Esophagus (tissue), 2 donors: Measurements from ENCODE around the gene STX12. TPM values are rescaled to one million over a fixed set of nuclear protein-coding genes. Genes with fewer than 3 reads are reported as not detected.
"Not testable (repeated sequence)": the region's sequence is repeated elsewhere in the genome, so short reads cannot be mapped to it uniquely, and the experiment has no call there.

ENCODE experiments used
- H3K27ac ChIP-seq, 2 donors: one replicate each; pipeline ENCODE4 v1.5.1; 2013; ENCODE audit warnings: low read depth in 2 of 2, mild to moderate bottlenecking in 2 of 2, inconsistent platforms in 1 of 2, low read length in 1 of 2, moderate library complexity in 1 of 2
- H3K27me3 ChIP-seq, 2 donors: one replicate each; pipeline ENCODE4 v1.6.1; 2013; ENCODE audit warnings: low read length in 2 of 2, control low read depth in 1 of 2, mild to moderate bottlenecking in 1 of 2; ENCODE audit not compliant: insufficient read depth in 2 of 2, control insufficient read depth in 1 of 2
- H3K36me3 ChIP-seq, 2 donors: one replicate each; pipeline ENCODE4 v1.6.1; 2013; ENCODE audit warnings: low read length in 1 of 2; ENCODE audit not compliant: control insufficient read depth in 2 of 2, insufficient read depth in 2 of 2
- H3K4me1 ChIP-seq, 2 donors: one replicate each; pipeline ENCODE4 v1.6.1; 2013; ENCODE audit warnings: low read length in 1 of 2; ENCODE audit not compliant: control insufficient read depth in 2 of 2, insufficient read depth in 2 of 2
- H3K4me3 ChIP-seq, 2 donors: one replicate each; pipeline ENCODE4 v1.5.1; 2013; ENCODE audit warnings: low read length in 2 of 2, mild to moderate bottlenecking in 2 of 2, low read depth in 1 of 2, moderate library complexity in 1 of 2
- H3K9me3 ChIP-seq, 2 donors: one replicate each; pipeline ENCODE4 v1.6.1; 2013; ENCODE audit warnings: mild to moderate bottlenecking in 2 of 2, low read depth in 1 of 2, low read length in 1 of 2, moderate library complexity in 1 of 2; ENCODE audit not compliant: control insufficient read depth in 2 of 2, insufficient read depth in 1 of 2
- WGBS, 2 donors: extraction: QIAGEN DNeasy Blood & Tissue Kit; methylation state at CpG; one replicate each; pipeline ENCODE4 v1.1.7; 2013; 5-methylcytosine and 5-hydroxymethylcytosine counted together
- polyA plus RNA-seq, 2 donors: library from polyadenylated mRNA; stranded (reverse); fragments of 200-250 nt; gene quantifications; one replicate each; pipeline ENCODE4 v1.2.3, GENCODE V29; 2013
- donor health status: healthy with polysubstance abuse.
- donor health status: Bipolar disorder and iron deficiency.

The STX12 gene
- polyA plus RNA-seq, 2 donors, result 23.7 to 27.5 TPM

DNA sequence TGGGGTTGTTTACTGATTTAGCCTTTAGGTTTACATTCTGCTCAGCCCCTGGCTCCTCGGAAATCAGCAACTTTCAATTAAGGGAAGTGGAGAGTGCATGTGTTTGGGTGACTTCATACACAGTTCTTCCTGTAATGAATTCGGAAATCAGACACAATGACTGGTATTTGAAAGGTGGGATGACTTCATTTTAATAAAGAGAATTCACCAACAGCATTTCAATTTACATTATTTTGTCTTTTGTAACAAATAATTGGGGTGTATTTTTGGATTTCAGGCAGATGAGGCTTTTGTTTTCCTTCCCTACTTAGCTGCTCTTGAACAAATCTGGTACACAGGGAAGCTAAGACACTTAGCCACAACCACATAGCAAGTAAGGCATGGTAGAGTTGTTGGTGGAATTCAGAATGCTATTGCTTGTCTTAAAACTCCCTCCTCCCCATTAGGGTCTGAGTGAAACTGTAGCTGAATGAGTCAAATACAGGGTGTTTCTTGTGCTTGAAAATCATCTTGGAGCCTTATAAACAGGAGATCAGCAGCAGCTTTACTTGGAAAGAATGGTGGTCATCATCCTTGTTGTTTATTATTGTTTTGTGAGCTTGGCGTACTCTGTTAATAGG is 917 bp downstream of the STX12 start:
- Histone ChIP-seq H3K4me3 (peak overlapping the region; percentile 82 to 93), H3K9me3 (no peaks in the 10 kb centered on the region), H3K27ac (peak overlapping the region; percentile 95 to 98), H3K27me3 (no peaks in the 10 kb centered on the region), H3K4me1 (no peaks in the 10 kb centered on the region), H3K36me3 (no peaks in the 10 kb centered on the region)
- 22 to 28% methylated on average over 3 of the region's 3 CpGs for WGBS, 2 donors

DNA sequence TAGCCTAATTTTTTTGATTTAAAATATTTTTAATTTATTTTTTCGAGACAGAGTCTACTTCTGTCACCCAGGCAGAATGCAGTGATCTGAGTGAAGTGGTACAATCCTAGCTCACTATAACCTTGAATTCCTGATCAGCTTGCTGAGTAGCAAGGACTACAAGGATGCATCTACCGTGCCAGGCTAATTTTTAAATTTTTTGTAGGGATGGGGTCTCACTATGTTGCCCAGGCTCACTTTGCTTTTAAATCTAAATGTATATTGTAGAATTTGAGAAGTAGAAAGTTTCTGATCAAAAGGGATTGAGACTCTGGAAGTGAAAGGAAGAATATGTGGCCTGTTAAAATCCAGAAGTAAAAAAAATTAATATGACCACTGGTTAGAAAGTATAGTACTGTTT is 1.6 kb downstream of the STX12 start:
- no peaks in the 10 kb centered on the region for H3K36me3 ChIP-seq
- no peak overlapping the region for H3K27ac ChIP-seq
- H3K4me3 ChIP-seq, result peak overlapping the region in 1 of 2 donors; percentile 82
- no peaks in the 10 kb centered on the region for H3K27me3 ChIP-seq
- H3K4me1 ChIP-seq, result no peaks in the 10 kb centered on the region
- H3K9me3 ChIP-seq, result no peaks in the 10 kb centered on the region
- WGBS, 2 donors, result 83 to 87% methylated on average over 2 of the region's 2 CpGs

DNA sequence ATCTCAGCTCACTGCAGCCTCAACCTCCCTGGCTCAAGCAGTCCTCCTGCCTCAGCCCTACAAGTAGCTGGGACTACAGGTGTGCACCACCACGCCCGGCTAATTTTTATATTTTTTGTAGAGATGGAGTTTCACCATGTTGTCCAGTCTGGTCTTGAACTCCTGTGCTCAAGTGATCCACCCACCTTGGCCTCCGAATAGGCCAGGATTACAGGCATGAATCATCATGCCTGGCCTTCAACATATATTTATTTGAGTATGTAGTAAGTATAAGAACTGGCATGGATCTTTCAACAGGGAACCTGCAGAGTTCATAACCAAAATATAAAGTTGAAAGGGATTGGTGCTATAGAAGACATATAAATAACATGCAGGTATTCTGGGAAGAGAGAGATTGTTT is 2.3 kb downstream of the STX12 start:
- not testable (repeated sequence) for H3K36me3 ChIP-seq, H3K27ac ChIP-seq, H3K27me3 ChIP-seq, H3K9me3 ChIP-seq, H3K4me3 ChIP-seq, H3K4me1 ChIP-seq
- WGBS, 2 donors, result 51% methylated on average over 3 of the region's 3 CpGs

DNA sequence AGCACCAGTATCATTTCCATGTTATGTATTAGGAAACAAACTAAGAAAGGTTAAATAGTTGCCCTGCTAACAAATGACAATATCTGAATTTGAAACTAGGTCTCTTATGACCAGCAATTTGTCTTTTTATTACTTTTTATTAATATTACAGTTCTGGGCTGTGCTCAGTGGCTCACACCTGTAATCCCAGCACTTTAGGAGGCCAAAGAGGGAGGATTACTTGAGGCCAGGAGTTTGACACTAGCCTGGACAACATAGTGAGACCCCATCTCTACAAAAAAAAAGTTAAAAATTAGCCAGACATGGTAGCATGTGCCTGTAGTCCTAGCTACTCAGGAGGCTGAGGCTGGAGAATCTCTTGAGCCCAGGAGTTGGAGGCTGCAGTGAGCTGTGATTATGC is 3.3 kb downstream of the STX12 start:
- not testable (repeated sequence) for H3K4me3 ChIP-seq, H3K27me3 ChIP-seq, H3K36me3 ChIP-seq, H3K4me1 ChIP-seq, H3K27ac ChIP-seq, H3K9me3 ChIP-seq

DNA sequence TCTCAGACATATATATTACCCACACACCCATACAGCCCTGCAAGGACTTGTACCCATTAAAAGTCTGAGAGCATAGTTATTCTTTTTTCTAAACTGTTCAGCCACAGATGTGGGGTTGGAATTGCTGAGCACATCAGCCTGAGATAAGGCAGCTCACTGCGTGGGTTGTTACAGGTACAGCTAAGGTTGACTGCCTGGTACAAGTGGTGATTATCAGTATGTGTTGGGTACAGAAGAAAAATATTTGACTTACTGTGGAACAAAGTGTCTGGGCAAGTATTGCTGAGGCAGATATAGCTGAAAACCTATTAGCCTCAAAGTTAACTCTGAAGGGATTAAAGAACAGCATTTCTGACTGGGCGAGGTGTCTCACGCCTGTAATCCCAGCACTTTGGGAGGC is 5.0 kb downstream of the STX12 start:
- no peaks in the 10 kb centered on the region for H3K27me3 ChIP-seq
- H3K4me3 ChIP-seq, result no peak overlapping the region
- H3K27ac ChIP-seq, result no peak overlapping the region
- H3K9me3 ChIP-seq, result no peaks in the 10 kb centered on the region
- peaks cover 0 to 1% of the 10 kb centered on the region in 2 donors for H3K4me1 ChIP-seq
- no peaks in the 10 kb centered on the region for H3K36me3 ChIP-seq
- WGBS, 2 donors, result 81 to 82% methylated on average over 3 of the region's 3 CpGs

DNA sequence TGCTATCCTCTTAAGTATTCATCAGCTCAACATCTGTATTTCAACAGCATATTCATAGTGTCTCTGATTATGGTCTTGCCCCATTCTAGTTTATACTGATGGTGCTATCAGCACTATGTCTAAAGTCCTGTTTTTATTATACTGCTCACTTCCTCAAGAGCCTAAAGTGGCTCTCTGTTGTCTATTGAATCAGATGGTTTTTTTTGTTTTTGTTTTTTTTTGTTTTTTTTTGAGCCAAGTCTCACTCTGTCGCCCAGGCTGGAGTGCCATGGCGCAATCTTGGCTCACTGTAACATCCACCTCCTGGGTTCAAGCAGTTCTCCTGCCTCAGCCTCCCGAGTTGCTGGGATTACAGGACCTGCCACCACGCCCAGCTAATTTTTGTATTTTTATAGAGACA is 6.1 kb downstream of the STX12 start:
- H3K27ac ChIP-seq, result no peak overlapping the region
- no peaks in the 10 kb centered on the region for H3K9me3 ChIP-seq
- H3K4me1 ChIP-seq, result peaks cover 0 to 1% of the 10 kb centered on the region in 2 donors
- H3K4me3 ChIP-seq, result no peak overlapping the region
- H3K36me3 ChIP-seq, result no peaks in the 10 kb centered on the region
- no peaks in the 10 kb centered on the region for H3K27me3 ChIP-seq
- 85 to 86% methylated on average over 4 of the region's 4 CpGs for WGBS, 2 donors

DNA sequence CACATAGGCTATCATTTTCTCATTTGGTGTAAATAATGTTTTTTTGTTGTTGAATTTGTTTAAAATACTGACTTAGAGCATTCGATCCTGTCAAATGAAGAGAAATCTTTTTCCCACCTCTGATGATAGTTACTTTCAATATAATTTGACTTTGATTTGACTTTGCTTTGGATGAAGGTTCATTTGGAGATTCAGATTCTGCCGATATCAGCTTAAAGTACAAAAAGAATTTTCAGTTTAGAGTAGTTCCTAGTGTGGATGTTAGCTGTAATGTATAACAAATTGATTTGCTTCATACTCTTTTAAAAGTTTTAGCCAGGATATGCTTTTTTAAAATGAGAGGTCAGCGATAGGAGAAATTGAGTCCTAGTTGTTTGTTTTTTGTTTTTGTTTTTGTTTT is 9.9 kb downstream of the STX12 start:
- Histone ChIP-seq H3K27ac (peak overlapping the region in 1 of 2 donors; percentile 11), H3K4me3 (no peak overlapping the region), H3K36me3 (no peaks in the 10 kb centered on the region), H3K27me3 (no peaks in the 10 kb centered on the region), H3K9me3 (no peaks in the 10 kb centered on the region), H3K4me1 (peaks cover 0 to 4% of the 10 kb centered on the region in 2 donors)
- WGBS, 2 donors, result 91% methylated on average over 3 of the region's 3 CpGs

DNA sequence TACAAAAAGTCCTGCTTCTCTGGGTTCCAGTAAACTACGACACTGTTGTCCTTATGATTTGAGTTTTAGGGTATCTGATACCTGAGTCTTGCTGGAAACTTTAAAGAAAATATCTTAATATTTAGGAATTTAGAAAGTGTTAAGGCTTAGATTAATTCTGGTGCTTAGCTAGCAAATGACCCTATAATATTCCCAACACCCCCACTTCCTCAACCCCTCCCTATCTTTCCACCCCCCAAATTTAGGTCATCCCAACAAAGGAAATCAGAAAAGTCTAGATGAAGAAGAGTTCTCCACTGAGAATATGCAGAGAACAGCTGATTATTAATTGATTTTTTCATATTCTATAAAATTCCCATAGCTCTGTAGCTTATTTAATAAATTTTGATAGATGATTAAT is 11.7 kb downstream of the STX12 start:
- 85 to 86% methylated on average over 1 of the region's 1 CpG for WGBS, 2 donors
- Histone ChIP-seq H3K9me3 (no peaks in the 10 kb centered on the region), H3K4me1 (peaks cover 0 to 4% of the 10 kb centered on the region in 2 donors), H3K27ac (no peak overlapping the region), H3K4me3 (no peak overlapping the region), H3K36me3 (no peaks in the 10 kb centered on the region), H3K27me3 (no peaks in the 10 kb centered on the region)

DNA sequence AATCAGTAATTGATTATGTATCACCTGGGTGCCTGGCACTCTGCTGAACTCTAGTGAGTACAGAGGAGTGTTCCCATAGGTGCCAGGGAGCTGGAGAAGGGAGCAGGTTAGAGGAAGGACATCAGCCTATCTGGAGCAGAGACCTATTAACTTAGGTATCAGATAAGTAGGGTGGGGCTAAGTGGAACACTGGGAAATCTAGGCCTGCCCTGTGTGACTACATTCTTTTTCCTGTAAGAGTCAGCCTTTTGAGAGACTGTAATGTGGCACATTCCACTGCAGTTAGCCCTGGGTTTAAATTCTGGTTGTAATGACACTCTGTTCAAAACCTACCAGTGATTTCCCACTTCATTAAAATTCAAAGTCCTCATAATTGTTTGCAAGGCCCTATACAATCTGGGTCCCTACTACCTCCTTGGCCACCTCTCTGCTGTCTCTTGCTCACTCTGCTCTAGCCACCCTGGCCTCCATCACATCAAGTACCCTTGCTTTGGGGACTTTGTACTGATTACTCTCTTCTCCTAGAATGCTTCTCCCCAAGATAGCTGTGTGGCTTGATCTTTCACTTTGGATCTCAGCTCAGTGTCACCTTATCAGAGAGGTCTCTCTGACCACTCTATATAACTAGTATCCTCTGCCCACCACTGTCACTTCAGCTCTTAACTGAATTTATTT is 12.9 kb downstream of the STX12 start:
- peaks cover 0 to 4% of the 10 kb centered on the region in 2 donors for H3K4me1 ChIP-seq

DNA sequence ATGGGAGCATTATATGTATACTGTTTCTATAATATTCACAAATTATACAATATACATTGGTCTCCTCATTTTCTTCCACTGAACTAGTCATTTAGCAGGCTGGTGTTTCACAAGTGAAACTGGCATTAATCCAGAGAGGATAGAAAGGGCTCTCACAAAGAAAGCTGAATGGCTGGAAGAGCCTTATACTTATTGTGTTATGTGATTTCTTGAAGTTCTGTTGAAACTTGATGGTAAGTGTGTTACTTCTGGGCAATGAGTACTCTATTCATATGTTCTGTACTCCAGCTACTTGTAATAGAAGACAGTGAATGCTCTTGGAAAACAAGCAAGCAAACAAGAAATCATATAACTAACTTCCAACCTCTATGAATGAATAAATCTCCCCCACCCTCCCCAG is 14.9 kb downstream of the STX12 start:
- Histone ChIP-seq H3K9me3 (no peaks in the 10 kb centered on the region), H3K36me3 (no peaks in the 10 kb centered on the region), H3K4me3 (no peak overlapping the region), H3K27ac (peak overlapping the region; percentile 72 to 81), H3K27me3 (no peaks in the 10 kb centered on the region), H3K4me1 (peaks cover 0 to 3% of the 10 kb centered on the region in 2 donors)

More for the DNA sequence above, 12.9 kb downstream of the STX12 start:
- Histone ChIP-seq H3K27me3 (no peaks in the 10 kb centered on the region), H3K36me3 (no peaks in the 10 kb centered on the region), H3K27ac (peak overlapping the region; percentile 78 to 94), H3K9me3 (no peaks in the 10 kb centered on the region), H3K4me3 (no peak overlapping the region)
